NK-92 (cell line): ENCODE measurements around the gene NFIC.
"Not testable (repeated sequence)": the region's sequence is repeated elsewhere in the genome, so short reads cannot be mapped to it uniquely, and the experiment has no call there.

Experiments used
- DNase-seq: peaks from one replicate; lab custom pipeline; 2025; ENCODE audit not compliant: unreplicated experiment; lab: John Stamatoyannopoulos, UW

The NFIC gene

DNA sequence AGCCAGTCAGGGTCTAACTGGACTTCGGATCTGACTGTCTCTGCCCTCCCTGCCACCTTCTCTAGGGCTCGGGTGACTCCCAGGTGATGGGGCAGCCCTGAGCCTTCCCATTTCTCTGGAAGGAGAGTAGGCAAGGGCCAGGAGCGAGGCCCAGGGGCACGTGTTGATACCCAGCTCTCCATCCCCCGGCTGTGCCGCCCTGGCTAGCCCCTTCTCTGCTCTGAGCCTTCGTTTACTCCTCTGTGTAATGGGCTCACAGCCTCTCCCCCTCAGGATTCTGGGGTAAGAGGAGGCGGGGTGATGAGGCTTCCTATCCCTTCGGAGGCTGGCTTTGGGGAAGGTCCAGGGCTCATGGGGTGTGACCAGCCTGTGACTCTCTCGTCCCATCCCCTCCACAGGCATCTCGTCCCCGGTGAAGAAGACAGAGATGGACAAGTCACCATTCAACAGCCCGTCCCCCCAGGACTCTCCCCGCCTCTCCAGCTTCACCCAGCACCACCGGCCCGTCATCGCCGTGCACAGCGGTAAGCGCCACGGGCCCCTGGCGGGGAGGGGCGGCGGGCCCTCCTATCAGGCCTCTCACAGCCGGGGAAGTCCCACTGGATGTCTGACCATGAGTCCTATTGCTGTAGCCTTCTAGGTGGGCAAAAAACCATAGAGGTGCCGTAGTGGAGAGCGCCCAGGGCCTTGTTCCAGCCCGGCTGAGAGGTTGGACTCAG lies 82.4 kb downstream of the NFIC start:
- DNase-seq = no peak

DNA sequence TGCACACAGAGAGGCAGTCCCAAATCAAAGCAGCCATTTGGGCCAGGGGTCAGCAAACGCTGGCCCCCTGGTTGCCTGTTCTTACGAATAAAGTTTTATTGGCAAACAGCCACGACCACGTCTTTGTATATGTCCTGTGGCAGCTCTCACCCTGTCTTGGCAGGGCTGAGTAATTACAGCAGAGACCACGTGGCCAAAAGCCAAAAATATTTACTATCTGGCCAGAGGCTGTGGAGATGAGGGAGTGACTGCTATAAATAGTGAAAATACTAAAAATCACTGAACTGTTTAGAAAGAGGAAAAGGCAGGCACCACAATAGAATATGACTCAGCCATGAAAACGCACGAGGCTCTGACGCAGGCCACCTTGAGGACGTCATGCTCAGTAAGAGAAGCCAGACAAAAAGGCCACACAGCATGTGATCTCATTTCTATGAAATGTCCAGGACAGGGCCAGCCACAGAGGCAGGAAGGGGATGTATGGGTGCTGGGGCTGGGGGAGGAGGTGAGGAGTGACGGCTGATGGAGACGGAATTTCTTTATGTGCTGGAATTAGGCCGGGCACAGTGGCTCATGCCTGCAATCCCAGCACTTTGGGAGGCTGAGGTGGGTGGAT lies 84.5 kb downstream of the NFIC start:
- no peak for DNase-seq

DNA sequence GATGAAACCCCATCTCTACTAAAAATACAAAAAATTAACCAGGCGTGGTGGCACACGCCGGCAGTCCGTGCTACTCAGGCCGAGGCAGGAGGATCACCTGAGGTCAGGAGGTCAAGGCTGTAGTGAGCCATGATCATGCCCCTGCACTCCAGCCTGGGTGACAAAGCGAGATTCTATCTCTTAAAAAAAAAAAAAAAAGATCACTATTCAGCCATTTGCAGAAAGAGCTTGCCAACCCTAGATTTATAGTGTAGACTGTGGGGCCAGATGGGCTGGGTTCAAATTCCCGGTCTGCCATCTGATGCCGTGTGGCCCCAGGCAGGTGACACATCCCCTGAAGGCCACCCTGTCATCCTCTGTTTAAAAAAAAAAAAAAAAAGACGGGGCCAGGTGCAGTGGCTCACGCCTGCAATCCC lies 85.1 kb downstream of the NFIC start:
- DNase-seq = no peak

DNA sequence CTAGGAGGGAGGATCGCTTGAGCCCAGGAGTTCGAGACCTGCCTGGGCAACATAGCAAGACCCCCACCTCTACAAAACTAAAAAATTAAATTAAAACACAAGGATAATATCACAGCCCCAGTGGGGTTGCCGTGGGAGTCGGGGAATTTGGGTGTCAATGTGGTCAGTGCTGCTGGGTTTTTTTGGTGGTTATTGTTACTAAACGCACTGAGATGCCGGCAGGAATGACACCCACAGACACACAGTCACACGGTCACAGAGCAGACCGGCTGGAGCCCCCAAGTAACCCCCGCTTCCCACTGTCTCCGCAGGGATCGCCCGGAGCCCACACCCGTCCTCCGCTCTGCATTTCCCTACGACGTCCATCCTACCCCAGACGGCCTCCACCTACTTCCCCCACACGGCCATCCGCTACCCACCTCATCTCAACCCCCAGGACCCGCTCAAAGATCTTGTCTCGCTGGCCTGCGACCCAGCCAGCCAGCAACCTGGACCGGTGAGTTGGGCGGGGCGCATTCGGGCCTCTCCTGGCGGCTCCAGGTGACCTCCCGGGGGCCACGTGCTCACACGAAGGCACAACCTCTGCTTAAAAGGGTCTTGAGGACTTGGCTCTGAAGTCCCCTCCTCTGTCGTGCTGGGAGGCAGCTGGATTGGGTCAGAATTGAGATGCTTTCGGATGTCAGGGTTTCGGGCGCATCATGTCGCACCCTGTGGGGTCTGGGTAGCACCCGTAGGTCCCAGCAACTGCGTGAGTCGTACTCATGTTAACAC lies 86.0 kb downstream of the NFIC start:
- no peak for DNase-seq

DNA sequence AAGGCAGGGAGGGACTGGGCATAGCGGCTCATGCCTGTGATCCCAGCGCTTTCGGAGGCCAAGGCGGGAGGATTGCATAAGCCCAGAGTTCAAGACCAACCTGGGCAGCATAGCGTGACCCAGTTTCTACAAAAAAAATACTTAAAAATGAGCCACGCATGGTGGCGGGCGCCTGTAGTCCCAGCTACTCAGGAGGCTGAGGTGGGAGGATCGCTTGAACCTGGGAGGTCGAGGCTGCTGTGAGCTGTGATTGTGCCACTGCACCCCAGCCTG lies 86.5 kb downstream of the NFIC start:
- DNase-seq = not testable (repeated sequence)

DNA sequence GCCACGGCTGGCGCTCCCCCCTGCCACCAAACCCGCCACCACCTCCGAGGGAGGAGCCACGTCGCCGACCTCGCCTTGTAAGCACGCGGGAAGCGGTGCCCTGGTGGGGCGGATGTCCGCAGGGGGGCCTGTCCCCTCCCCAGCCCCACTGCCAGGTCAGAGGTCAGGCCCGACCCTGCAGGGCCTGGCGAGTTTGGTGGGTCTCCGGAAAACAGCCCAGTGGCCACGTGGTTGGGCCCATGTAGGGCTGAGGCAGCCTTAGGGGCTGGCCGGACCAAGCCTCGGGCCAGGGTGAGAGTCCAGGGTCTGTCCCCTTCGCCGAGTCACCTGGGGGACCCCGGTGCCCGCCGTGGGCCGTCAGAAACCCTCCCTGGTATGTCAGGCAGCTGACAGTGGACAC lies 87.5 kb downstream of the NFIC start:
- no peak for DNase-seq

DNA sequence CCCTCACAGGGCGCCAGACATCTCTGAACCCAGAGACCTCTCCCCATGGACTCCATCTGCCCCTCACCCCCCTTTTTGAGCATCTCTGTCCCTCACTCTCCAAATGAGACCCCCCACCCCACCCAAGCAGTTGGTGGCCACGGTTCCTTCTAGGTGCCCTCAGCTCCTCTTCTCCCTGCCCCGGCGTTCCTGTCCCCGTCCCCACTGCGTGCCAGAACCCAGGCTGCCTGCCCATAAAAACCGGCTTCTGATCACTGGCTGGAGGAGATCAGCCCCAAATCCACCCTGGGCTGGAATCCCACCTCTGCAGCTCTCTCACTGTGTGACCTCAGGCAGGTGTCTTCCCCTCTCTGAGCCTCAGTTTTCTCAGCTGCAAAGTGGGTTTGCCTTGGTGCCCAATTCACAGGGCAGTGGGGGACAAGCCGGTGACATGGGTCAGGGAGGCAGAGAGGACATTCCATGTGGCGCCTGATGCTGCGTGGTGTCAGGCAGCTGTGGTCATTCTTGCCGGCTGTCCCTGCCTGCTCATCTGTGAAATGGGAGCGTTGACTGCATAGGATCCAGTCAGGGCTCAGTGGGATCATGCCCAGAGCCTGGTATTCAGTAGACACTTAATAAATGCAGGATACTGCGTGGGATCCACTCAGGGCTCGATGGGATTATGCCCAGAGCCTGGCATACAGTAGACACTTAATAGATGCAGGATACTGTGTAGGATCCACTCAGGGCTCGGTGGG lies 88.4 kb downstream of the NFIC start:
- DNase-seq = no peak

DNA sequence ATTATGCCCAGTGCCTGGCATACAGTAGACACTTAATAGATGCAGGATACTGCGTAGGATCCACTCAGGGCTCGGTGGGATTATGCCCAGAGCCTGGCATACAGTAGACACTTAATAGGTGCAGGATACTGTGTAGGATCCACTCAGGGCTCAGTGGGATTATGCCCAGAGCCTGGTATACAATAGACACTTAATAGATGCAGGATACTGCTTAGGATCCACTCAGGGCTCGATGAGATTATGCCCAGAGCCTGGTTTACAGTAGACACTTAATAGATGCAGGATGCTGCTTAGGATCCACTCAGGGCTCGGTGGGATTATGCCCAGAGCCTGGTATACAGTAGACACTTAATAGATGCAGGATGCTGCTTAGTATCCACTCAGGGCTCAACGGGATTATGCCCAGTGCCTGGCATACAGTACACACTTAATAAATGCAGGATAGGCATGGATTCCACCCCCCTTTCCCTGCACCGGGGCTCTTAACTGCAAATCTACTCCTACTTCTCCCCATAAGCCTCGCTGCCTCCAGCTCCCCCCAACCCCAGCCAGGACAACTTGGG lies 89.1 kb downstream of the NFIC start:
- no peak for DNase-seq

DNA sequence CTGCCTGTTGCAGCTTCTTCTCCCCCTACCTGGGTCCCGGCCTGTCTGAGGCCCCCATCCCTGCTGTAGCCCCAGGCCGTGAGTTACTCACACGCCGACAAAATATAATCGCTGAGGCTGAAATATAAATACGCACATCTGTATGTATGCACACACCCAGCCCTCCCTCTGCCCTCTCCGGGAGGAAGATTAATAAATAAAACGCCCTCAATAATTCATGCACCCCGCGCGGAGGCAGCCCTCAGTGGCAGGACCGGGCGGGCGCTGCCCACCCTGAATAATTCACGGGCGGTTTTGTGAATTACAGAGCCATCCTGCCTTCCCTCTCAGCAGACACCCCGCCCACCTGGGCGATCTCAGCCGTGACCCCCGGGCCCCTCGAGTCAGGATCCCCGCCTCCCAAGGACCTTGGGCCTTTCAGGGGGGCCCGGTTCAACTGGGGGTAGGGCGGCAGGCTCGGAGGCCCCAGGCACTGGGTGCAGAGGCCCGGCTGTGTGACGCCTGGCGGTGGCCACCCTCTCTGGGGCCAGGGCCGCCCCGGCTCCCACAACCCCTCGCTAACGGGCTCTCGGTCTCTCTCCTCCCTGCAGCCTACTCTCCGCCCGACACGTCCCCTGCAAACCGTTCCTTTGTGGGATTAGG lies 89.7 kb downstream of the NFIC start:
- DNase-seq = no peak

DNA sequence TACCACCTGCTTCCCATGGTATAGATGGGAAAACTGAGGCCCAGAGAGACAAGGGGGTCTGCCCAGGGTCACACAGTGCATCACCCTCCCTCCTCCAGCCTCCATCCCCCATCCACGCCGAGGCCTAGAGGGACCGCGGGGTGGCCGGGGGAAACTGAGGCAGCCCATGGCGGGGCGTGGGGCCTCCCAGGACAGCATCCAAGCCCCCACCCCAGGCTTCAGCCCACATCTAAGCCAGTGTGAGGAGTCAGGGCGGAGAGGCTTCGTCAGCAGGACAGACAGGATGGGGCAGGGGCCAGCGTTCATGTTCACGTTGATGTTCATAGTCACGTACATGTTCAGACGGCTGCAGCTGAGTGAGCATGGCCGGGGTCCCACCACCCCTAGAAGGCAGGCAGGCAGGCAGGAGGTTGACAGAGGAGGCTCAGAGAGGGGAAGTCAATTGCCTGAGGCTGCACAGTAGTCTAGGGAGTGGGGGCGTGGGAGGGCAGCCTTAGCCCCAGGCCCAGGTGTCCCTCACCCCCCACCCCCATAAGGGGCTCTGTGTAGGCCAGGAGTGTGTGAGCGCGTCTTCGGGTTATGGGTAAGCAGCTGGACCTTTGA lies 90.6 kb downstream of the NFIC start:
- no peak for DNase-seq

DNA sequence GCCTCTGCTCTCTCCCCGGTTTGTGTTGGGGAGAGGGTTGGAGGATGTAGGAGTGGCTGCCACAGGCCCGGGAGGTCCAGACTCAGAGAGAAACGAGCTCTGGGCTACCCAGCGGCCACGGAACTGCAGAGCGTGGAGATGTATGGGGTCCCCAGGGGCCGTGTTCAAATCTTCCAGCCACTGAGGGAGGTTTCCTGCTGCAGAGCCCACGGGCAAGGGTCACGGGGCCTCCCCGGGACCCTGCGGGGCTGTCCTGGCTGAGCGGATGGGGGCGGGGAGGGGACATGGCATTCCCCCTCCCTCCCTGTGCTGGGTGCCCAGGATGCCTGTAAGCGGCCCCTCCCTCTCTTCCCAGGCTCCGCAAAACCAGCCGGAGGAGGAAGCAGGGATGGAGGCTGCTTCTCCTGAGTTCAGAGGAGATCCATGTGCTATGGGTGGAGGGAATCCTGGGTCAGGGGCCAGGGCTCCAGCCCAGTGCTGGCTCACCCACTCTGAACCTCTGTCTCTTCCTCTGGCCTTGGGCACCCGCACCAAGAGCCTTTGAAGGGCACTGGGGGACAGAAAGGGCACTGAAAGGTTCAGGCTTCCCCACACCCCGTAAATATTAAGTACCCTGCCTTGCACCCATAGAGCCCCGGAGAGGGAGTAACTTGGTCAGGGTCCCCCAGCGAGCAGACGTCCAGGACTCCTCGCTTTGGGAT lies 91.3 kb downstream of the NFIC start:
- no peak for DNase-seq

DNA sequence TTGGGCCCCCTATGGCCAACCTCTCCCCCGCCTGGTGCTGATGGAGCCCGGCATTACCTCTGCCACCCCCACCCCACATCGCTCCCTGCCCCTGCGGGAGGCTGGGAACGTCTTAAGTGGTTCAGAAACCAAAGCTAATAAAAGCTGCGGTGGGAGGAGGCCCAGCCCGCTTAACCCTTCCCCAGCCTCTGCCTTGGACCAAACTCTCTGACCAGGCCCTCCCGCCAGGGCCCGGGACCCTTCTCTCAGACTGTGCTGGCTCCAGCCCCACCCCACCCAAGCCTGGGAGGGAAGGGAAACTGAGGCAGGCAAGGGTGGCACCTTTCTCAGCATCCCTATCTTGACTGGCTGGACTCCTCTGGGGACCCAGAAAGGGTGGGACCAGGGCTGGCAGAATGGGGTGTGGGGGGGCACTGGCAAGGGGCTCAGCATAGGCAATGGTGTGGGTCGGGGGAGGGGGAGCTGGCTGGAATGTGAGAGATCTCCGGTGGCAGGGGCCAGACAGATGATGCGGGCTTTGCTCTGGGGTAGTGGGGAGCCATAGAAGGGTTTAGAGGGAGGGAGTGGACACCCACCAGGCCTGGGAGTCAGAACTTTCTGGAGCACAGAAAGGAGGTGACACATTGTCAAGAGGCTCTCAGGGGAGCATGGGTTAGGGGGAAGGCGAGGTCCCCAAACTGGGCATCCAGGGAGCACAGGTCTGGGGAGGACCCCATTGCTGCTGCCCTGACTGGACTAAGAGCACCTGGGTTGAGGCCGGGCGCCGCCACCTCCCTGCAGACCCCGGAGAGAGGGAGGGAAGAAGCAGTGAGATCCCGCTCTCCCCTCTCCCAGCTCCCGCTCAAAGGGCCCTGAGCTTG lies 92.1 kb downstream of the NFIC start:
- no peak for DNase-seq

DNA sequence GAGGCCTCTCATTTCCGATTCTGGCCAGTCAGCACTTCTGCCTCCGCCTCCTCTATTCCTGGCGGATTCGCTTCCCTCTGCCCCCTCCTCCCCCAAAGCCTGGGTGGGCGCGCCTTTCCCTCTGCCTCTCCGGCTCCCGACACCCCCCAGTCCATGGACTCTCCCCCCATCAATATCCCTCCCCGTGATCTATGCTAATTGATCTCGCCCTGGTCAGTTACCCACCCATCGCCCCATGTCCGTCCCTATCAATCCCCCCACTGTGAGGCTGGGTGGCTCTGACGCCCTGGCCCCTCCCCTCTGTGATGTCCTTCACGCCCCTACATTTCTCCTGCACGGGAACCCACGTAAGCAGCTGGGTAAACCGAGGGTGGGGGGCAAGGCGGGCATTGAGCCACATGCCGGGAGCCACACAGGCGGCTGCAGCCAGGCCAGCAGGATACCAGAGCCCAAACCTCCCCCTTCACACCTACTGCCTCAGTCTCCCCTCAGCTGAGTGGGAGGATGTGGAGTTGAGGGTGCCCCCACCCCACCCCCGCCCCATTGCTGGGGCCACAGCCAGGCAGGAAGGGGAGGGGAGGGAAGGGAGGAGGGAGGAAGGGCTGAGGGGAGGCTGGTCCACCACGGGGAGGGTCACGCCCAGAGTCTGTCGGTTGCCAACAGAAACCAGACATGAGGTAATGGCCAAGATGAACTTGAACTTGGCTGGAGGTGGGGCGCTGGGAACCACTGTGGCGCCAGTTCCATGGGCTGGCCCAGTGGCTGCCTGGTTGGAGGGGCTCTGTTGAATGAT lies 92.9 kb downstream of the NFIC start:
- DNase-seq = no peak

DNA sequence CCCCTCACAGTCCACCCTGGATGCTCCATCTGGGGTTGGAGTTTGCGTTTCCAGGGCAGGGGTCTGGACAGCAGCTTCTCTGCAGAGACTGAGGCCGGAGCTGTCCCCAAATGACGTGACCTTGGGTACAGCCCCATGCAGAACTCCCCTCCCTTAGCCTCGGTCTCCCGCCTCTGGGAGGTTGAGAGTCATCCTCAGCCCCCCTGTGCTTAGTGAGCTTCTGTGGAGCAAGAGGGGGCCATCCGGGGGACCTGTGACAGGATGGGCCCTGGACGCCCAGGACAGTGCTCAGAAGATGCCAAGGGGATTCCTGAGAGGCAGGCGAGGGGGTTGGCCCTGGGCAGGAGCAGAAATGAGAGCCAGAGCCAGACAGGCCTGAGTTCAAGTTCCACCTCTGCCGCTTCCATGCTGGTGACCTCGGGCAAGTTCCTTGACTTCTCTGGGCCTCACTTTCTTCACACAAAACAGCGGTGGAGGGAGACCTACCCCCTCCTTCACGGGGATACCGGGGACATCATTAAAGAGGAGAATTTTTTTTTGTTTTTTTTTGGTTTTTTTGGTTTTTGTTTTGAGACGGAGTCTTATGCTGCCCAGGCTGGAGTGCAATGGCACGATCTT lies 93.7 kb downstream of the NFIC start:
- no peak for DNase-seq

DNA sequence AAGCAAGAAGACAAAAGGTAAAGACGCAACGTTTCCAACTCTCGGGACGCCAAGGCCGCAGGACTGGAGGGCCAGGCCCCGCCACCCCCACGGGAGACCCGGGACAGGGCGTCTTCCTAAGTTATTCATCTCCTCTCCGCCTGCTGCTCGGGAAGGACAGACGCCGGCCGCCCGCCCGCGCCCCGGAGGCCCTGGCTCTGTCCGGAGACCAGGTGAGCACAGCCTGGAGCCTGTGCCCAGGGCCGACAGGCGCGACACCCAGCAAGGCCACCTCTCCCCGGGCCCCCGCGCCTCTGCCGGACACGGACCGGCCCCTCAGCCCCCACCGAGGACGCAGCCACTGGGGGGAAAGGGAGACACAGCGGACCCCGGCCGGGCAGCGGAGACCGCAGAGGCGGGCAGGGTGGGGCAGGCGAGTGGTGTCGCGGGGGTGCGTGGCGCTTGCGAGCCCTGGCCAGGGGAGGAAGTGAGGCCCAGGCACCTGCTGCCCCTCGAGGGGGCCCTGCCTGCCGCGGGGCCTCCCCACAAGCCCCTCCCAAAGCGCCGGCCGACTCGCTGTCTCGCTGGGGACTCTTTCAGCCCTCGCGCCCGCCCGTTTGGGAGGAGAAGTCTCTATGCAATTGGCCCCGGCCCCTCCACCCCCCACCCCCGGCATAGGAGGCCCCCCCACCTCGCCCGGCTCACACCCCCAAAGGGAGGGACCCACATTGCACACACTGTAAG lies 96.8 kb downstream of the NFIC start:
- DNase-seq = no peak

DNA sequence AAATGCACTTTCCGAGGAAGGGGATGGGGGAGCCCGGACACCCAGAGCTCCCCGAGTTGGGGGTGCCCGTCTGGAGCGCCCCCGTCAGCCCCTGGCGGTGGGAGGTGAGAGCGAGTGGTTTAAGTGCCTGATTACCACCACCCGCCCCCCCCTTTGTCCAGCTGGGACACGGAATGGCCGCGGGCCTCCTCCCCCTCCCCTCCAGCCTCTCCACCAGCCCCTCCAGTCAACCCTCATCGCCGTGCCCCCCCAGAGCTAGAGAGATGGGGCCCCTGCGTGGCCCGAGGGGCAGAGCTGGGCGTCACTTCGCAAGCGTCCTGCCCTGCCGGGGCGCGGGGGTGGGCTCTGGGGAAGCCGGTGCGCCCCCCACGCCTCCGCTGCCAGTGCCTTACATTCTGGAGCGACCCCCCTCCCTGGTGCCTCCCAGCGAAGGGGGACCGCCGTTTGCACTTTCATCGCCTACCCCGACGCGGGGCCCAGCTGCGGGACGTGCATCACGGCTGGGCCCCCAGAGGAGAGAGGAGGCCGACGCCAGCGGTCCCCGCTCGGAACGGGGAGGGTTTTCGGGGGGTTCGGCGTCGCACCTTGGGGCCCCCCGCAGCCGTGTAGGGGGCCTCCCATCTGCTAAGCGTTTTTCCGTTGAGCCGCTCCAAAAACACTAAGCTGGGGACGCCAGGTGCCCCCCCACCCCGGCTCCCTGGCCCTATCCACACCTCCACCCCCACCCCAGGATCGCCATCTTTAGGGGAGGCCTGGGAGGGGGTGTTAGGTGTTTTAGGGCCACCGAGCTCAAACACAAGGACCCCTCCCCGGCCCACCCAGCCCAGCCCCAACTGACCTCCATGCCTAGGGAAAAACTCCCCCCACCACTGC lies 97.6 kb downstream of the NFIC start:
- no peak for DNase-seq
